Neural cell (in vitro differentiated cells): Measurements from ENCODE around the gene DNAH3. TPM values are rescaled to one million over a fixed set of nuclear protein-coding genes. Genes with fewer than 3 reads are reported as not detected.
"Not testable (repeated sequence)": the region's sequence is repeated elsewhere in the genome, so short reads cannot be mapped to it uniquely, and the experiment has no call there.

Experiments
- H2AFZ ChIP-seq: fragments of 200-600, 300-800 bp; sonication (generic), shearing (Covaris generic); 2 replicates; pipeline ENCODE4 v1.6.0; 2014; ENCODE audit warnings: low read depth, mild to moderate bottlenecking, antibody characterized with exemption, low read length, moderate library complexity
- H3F3A ChIP-seq: fragments of 200-600 bp; shearing (Covaris generic); 2 replicates; pipeline ENCODE4 v1.6.1; 2016; ENCODE audit warnings: mild to moderate bottlenecking, moderate library complexity, mixed read lengths, antibody characterized with exemption, low read length; ENCODE audit not compliant: insufficient read depth, poor library complexity, severe bottlenecking
- H3K27ac ChIP-seq: fragments of 200-600, 300-800 bp; sonication (generic), shearing (Covaris generic); 2 replicates; pipeline ENCODE4 v1.5.1; 2014; ENCODE audit warnings: mild to moderate bottlenecking, low read length, moderate library complexity
- H3K27me3 ChIP-seq: fragments of 300-800, 200-600 bp; sonication (generic), shearing (Covaris generic); 2 replicates; pipeline ENCODE4 v1.6.0; 2014; ENCODE audit warnings: mild to moderate bottlenecking, low read depth, low read length, moderate library complexity; ENCODE audit not compliant: insufficient read depth
- H3K36me3 ChIP-seq: fragments of 300-800, 200-600 bp; sonication (generic), shearing (Covaris generic); 2 replicates; pipeline ENCODE4 v1.5.1; 2014; ENCODE audit warnings: mild to moderate bottlenecking, antibody characterized with exemption, low read length, moderate library complexity; ENCODE audit not compliant: insufficient read depth
- H3K4me2 ChIP-seq: fragments of 300-800, 200-600 bp; sonication (generic), shearing (Covaris generic); 2 replicates; pipeline ENCODE4 v1.6.0; 2014; ENCODE audit warnings: mild to moderate bottlenecking, low read length
- H3K4me3 ChIP-seq: fragments of 300-800, 200-600 bp; sonication (generic), shearing (Covaris generic); 2 replicates; pipeline ENCODE4 v1.5.1; 2014; ENCODE audit warnings: mild to moderate bottlenecking, low read length, moderate library complexity
- H3K79me2 ChIP-seq: fragments of 200-600 bp; shearing (Covaris generic); replicated peaks from 2 replicates; pipeline ENCODE4 v1.6.0; 2014; ENCODE audit warnings: mild to moderate bottlenecking, low read length, moderate library complexity; ENCODE audit not compliant: insufficient read depth
- H3K9ac ChIP-seq: fragments of 300-800, 200-600 bp; sonication (generic), shearing (Covaris generic); 2 replicates; pipeline ENCODE4 v1.6.1; 2016; ENCODE audit warnings: mild to moderate bottlenecking, low read length, mixed read lengths
- H3K9me2 ChIP-seq: fragments of 200-600 bp; shearing (Covaris generic); 2 replicates; pipeline ENCODE4 v1.6.1; 2016; ENCODE audit warnings: mild to moderate bottlenecking, low read length, mixed read lengths; ENCODE audit not compliant: insufficient read depth
- H3K9me3 ChIP-seq: fragments of 200-600, 300-800 bp; sonication (generic), shearing (Covaris generic); 2 replicates; pipeline ENCODE4 v1.6.1; 2016; ENCODE audit warnings: mild to moderate bottlenecking, mixed run types, low read length, moderate library complexity, mixed read lengths
- H4K20me1 ChIP-seq: fragments of 200-600 bp; shearing (Covaris generic); 2 replicates; pipeline ENCODE4 v1.6.1; 2016; ENCODE audit warnings: mild to moderate bottlenecking, mixed run types; ENCODE audit not compliant: insufficient read depth
- CTCF ChIP-seq: fragments of 450-650 bp; IDR thresholded peaks from 2 replicates; pipeline ENCODE4 v1.5.1; 2014; ENCODE audit warnings: antibody characterized with exemption, mild to moderate bottlenecking, moderate library complexity; ENCODE audit not compliant: poor library complexity, severe bottlenecking
- EP300 ChIP-seq: fragments of 450-650 bp; conservative IDR thresholded peaks from 2 replicates; pipeline ENCODE4 v1.6.1; 2014; ENCODE audit warnings: antibody characterized with exemption, mild to moderate bottlenecking, moderate library complexity; ENCODE audit not compliant: poor library complexity, severe bottlenecking
- RAD21 ChIP-seq: fragments of 450-650 bp; conservative IDR thresholded peaks from 2 replicates; pipeline ENCODE4 v1.6.1; 2014; ENCODE audit warnings: antibody characterized with exemption, mild to moderate bottlenecking, moderate library complexity
- REST ChIP-seq: IDR thresholded peaks from 2 replicates; pipeline ENCODE4 v1.6.1; 2012; ENCODE audit warnings: borderline replicate concordance
- SMC3 ChIP-seq: fragments of 450-650 bp; conservative IDR thresholded peaks from 2 replicates; pipeline ENCODE4 v1.6.1; 2014; ENCODE audit warnings: antibody characterized with exemption, mild to moderate bottlenecking, moderate library complexity; ENCODE audit not compliant: poor library complexity
- polyA plus RNA-seq: library from polyadenylated mRNA; depleted of rRNA; stranded (reverse); fragments of >200 nt; gene quantifications from 2 replicates; pipeline ENCODE4 v1.2.3, GENCODE V29; 2014

The DNAH3 gene
- polyA plus RNA-seq, 1 donor from 2014 or later = 0.06 TPM

GRCh38 chr16:21156767-21157467, 6.3 kb upstream of the DNAH3 start:
- Histone ChIP-seq H3K9me3 (no peaks in the 10 kb centered on the region), H3K36me3 (no peaks in the 10 kb centered on the region), H2AFZ (no peak overlapping the region), H3K4me2 (no peak overlapping the region), H3K27ac (no peak overlapping the region), H3F3A (no peaks in the 10 kb centered on the region), H4K20me1 (no peaks in the 10 kb centered on the region), H3K4me3 (no peak overlapping the region), H3K9ac (no peak overlapping the region), H3K27me3 (peaks cover 10% of the 10 kb centered on the region), H3K79me2 (no peaks in the 10 kb centered on the region), H3K9me2 (no peaks in the 10 kb centered on the region)
- TF ChIP-seq REST = peak; percentile 95
- peak; percentile 83 for TF ChIP-seq CTCF
- TF ChIP-seq RAD21 = peak; percentile 80
- TF ChIP-seq SMC3 = peak; percentile 79
- TF ChIP-seq EP300 = no peak

GRCh38 chr16:21156011-21156410, 5.4 kb upstream of the DNAH3 start:
- not testable (repeated sequence) for H2AFZ ChIP-seq, H3K9ac ChIP-seq, H3F3A ChIP-seq, H3K79me2 ChIP-seq, H3K27me3 ChIP-seq, H3K36me3 ChIP-seq, H3K9me2 ChIP-seq, H3K27ac ChIP-seq, H3K9me3 ChIP-seq, H3K4me2 ChIP-seq, H4K20me1 ChIP-seq, H3K4me3 ChIP-seq

DNA sequence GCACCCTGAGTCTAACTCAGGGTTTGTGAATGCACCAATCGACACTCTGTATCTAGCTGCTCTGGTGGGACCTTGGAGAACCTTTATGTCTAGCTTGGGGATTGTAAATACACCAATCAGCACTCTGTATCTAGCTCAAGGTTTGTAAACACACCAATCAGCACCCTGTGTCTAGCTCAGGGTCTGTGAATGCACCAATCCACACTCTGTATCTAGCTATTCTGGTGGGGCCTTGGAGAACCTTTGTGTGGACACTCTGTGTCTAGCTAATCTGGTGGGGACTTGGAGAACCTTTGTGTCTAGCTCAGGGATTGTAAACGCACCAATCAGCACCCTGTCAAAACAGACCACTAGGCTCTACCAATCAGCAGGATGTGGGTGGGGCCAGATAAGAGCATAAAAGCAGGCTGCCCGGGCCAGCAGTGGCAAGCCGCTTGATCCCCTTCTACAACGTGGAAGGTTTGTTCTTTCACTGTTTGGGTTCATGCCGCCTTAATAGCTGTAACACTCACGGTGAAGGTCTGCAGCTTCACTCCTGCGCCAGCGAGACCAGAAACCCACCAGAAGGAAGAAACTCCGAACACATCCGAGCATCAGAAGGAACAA, 2.6 kb upstream of the DNAH3 start:
- H3K27ac ChIP-seq, H3F3A ChIP-seq, H2AFZ ChIP-seq, H3K9ac ChIP-seq, H3K4me2 ChIP-seq, H3K27me3 ChIP-seq, H3K4me3 ChIP-seq, H3K79me2 ChIP-seq, H3K9me2 ChIP-seq, H3K36me3 ChIP-seq, H3K9me3 ChIP-seq, H4K20me1 ChIP-seq: not testable (repeated sequence)

GRCh38 chr16:21152160-21153030, 1.7 kb upstream of the DNAH3 start:
- H3K4me3 ChIP-seq, H3K9me3 ChIP-seq, H4K20me1 ChIP-seq, H3F3A ChIP-seq, H3K9ac ChIP-seq, H3K27me3 ChIP-seq, H3K9me2 ChIP-seq, H3K79me2 ChIP-seq, H3K27ac ChIP-seq, H3K4me2 ChIP-seq, H3K36me3 ChIP-seq, H2AFZ ChIP-seq: not testable (repeated sequence)
